HUES48 (cell line): ENCODE measurements around the gene HOMER3.

Source experiments
- H3K27ac ChIP-seq: one replicate; pipeline ENCODE4 v1.7.0; 2013; ENCODE audit warnings: low read depth, low read length, inconsistent platforms
- H3K27me3 ChIP-seq: 2 replicates; pipeline ENCODE4 v1.6.1; 2013; ENCODE audit warnings: mild to moderate bottlenecking, low read length; ENCODE audit not compliant: control insufficient read depth, insufficient read depth
- H3K36me3 ChIP-seq: 2 replicates; pipeline ENCODE4 v1.6.1; 2013; ENCODE audit warnings: low read length; ENCODE audit not compliant: control insufficient read depth, insufficient read depth
- H3K4me1 ChIP-seq: 2 replicates; pipeline ENCODE4 v1.6.1; 2013; ENCODE audit warnings: mild to moderate bottlenecking, low read length; ENCODE audit not compliant: control insufficient read depth, insufficient read depth
- H3K4me3 ChIP-seq: 2 replicates; pipeline ENCODE4 v1.5.1; 2013; ENCODE audit warnings: mild to moderate bottlenecking, low read depth, low read length
- H3K9ac ChIP-seq: 2 replicates; pipeline ENCODE4 v1.6.1; 2013; ENCODE audit warnings: mild to moderate bottlenecking, low read depth, low read length, moderate library complexity
- H3K9me3 ChIP-seq: 2 replicates; pipeline ENCODE4 v1.6.1; 2013; ENCODE audit warnings: low read length; ENCODE audit not compliant: control insufficient read depth, insufficient read depth

The HOMER3 gene

GRCh38 chr19:18972851-18973250, 31.8 kb upstream of the HOMER3 start:
- Histone ChIP-seq H3K9ac (no peak overlapping the region), H3K9me3 (no peaks in the 10 kb centered on the region), H3K36me3 (no peaks in the 10 kb centered on the region), H3K27ac (no peak overlapping the region), H3K27me3 (no peaks in the 10 kb centered on the region), H3K4me3 (no peak overlapping the region), H3K4me1 (no peaks in the 10 kb centered on the region)

GRCh38 chr19:18972301-18972811, 31.3 kb upstream of the HOMER3 start:
- no peaks in the 10 kb centered on the region for H3K9me3 ChIP-seq
- no peaks in the 10 kb centered on the region for H3K4me1 ChIP-seq
- no peaks in the 10 kb centered on the region for H3K27me3 ChIP-seq
- H3K27ac ChIP-seq: no peak overlapping the region
- H3K36me3 ChIP-seq: no peaks in the 10 kb centered on the region
- H3K4me3 ChIP-seq: no peak overlapping the region
- H3K9ac ChIP-seq: no peak overlapping the region

GRCh38 chr19:18969931-18970659, 29.1 kb upstream of the HOMER3 start:
- Histone ChIP-seq H3K36me3 (no peaks in the 10 kb centered on the region), H3K9ac (no peak overlapping the region), H3K4me1 (peaks cover 5% of the 10 kb centered on the region; the same call in 1 of the 2 replicates), H3K4me3 (no peak overlapping the region), H3K27ac (no peak overlapping the region), H3K27me3 (no peaks in the 10 kb centered on the region), H3K9me3 (no peaks in the 10 kb centered on the region)

GRCh38 chr19:18967358-18968146, 26.5 kb upstream of the HOMER3 start:
- peaks cover 5% of the 10 kb centered on the region; the same call in 1 of the 2 replicates for H3K4me1 ChIP-seq
- H3K27ac ChIP-seq: no peak overlapping the region
- H3K27me3 ChIP-seq: no peaks in the 10 kb centered on the region
- H3K9me3 ChIP-seq: no peaks in the 10 kb centered on the region
- no peak overlapping the region for H3K9ac ChIP-seq
- H3K4me3 ChIP-seq: no peak overlapping the region
- no peaks in the 10 kb centered on the region for H3K36me3 ChIP-seq

- no peak overlapping the region for H3K4me3 ChIP-seq
- no peaks in the 10 kb centered on the region for H3K36me3 ChIP-seq
- no peak overlapping the region for H3K9ac ChIP-seq
- no peaks in the 10 kb centered on the region for H3K27me3 ChIP-seq
- peak overlapping the region; percentile 27 for H3K27ac ChIP-seq
- peaks cover 5% of the 10 kb centered on the region; the same call in 1 of the 2 replicates for H3K4me1 ChIP-seq
- no peaks in the 10 kb centered on the region for H3K9me3 ChIP-seq
Observed at GRCh38 chr19:18966307-18966706, 25.3 kb upstream of the HOMER3 start.

GRCh38 chr19:18964121-18964520, 23.1 kb upstream of the HOMER3 start:
- no peaks in the 10 kb centered on the region for H3K36me3 ChIP-seq
- no peaks in the 10 kb centered on the region for H3K27me3 ChIP-seq
- H3K4me1 ChIP-seq: peaks cover 5% of the 10 kb centered on the region; the same call in 1 of the 2 replicates
- H3K27ac ChIP-seq: no peak overlapping the region
- no peaks in the 10 kb centered on the region for H3K9me3 ChIP-seq
- no peak overlapping the region for H3K4me3 ChIP-seq
- no peak overlapping the region for H3K9ac ChIP-seq

- Histone ChIP-seq H3K9ac (no peak overlapping the region), H3K9me3 (no peaks in the 10 kb centered on the region), H3K4me1 (peaks cover 5% of the 10 kb centered on the region; the same call in 1 of the 2 replicates), H3K36me3 (no peaks in the 10 kb centered on the region), H3K4me3 (no peak overlapping the region), H3K27me3 (no peaks in the 10 kb centered on the region), H3K27ac (no peak overlapping the region)
Observed at GRCh38 chr19:18961767-18962620, 21.0 kb upstream of the HOMER3 start.

- Histone ChIP-seq H3K27ac (no peak overlapping the region), H3K36me3 (no peaks in the 10 kb centered on the region), H3K4me1 (no peaks in the 10 kb centered on the region), H3K9ac (no peak overlapping the region), H3K4me3 (no peak overlapping the region), H3K27me3 (no peaks in the 10 kb centered on the region), H3K9me3 (no peaks in the 10 kb centered on the region)
Observed at GRCh38 chr19:18960370-18960769, 19.4 kb upstream of the HOMER3 start.

GRCh38 chr19:18955042-18955441, 14.0 kb upstream of the HOMER3 start:
- no peaks in the 10 kb centered on the region for H3K4me1 ChIP-seq
- no peaks in the 10 kb centered on the region for H3K27me3 ChIP-seq
- no peak overlapping the region for H3K27ac ChIP-seq

GRCh38 chr19:18954094-18954493, 13.1 kb upstream of the HOMER3 start:
- H3K9me3 ChIP-seq: no peaks in the 10 kb centered on the region
- no peaks in the 10 kb centered on the region for H3K27me3 ChIP-seq
- no peaks in the 10 kb centered on the region for H3K36me3 ChIP-seq
- no peaks in the 10 kb centered on the region for H3K4me1 ChIP-seq
- H3K27ac ChIP-seq: no peak overlapping the region
- H3K9ac ChIP-seq: no peak overlapping the region
- H3K4me3 ChIP-seq: no peak overlapping the region

More at GRCh38 chr19:18955042-18955441, 14.0 kb upstream of the HOMER3 start:
- Histone ChIP-seq H3K9me3 (no peaks in the 10 kb centered on the region), H3K9ac (no peak overlapping the region), H3K36me3 (no peaks in the 10 kb centered on the region), H3K4me3 (no peak overlapping the region)
